22Rv1 (cell line): ENCODE results near the gene SPACDR.
A peak's percentile ranks its signal among the peaks of the same experiment; 100 is the strongest.
"Not testable (repeated sequence)": the region's sequence is repeated elsewhere in the genome, so short reads cannot be mapped to it uniquely, and the experiment has no call there.

Experiments used
- H3K27ac ChIP-seq: fragments of 450-650 bp; 2 replicates; pipeline ENCODE4 v1.5.1; 2017
- CTCF ChIP-seq: fragments of 450-650 bp; IDR thresholded peaks from 2 replicates; pipeline ENCODE4 v1.5.1; 2017; ENCODE audit warnings: mild to moderate bottlenecking
- ZFX ChIP-seq: fragments of 450-650 bp; IDR thresholded peaks from 2 replicates; pipeline ENCODE4 v1.6.1; 2017; ENCODE audit warnings: antibody characterized with exemption, borderline replicate concordance

SPACDR gene

GRCh38 chr7:100457033-100457432, 7.0 kb downstream of the SPACDR start:
- H3K27ac ChIP-seq = no peak overlapping the region
- TF ChIP-seq CTCF (no peak), ZFX (no peak)

- H3K27ac ChIP-seq = no peak overlapping the region
- TF ChIP-seq ZFX = no peak
Observed at GRCh38 chr7:100456562-100456961, 7.5 kb downstream of the SPACDR start.

- no peak overlapping the region for H3K27ac ChIP-seq
- TF ChIP-seq CTCF (no peak), ZFX (no peak)
Observed at GRCh38 chr7:100455206-100455605, 8.9 kb downstream of the SPACDR start.

- H3K27ac ChIP-seq = not testable (repeated sequence)
Observed at GRCh38 chr7:100453854-100454253, 10.2 kb downstream of the SPACDR start.

GRCh38 chr7:100452513-100452912, 11.5 kb downstream of the SPACDR start:
- TF ChIP-seq ZFX = no peak
- TF ChIP-seq CTCF = no peak
- no peak overlapping the region for H3K27ac ChIP-seq

- peak overlapping the region; percentile 34 for H3K27ac ChIP-seq
- TF ChIP-seq ZFX (no peak), CTCF (no peak)
Observed at GRCh38 chr7:100449190-100449795, 14.8 kb downstream of the SPACDR start.

GRCh38 chr7:100447363-100447762, 16.7 kb downstream of the SPACDR start:
- not testable (repeated sequence) for H3K27ac ChIP-seq

GRCh38 chr7:100446040-100446439, 18.0 kb downstream of the SPACDR start:
- TF ChIP-seq CTCF (no peak), ZFX (no peak)

More at GRCh38 chr7:100446040-100446439, 18.0 kb downstream of the SPACDR start:
- no peak overlapping the region for H3K27ac ChIP-seq
